Stimulated activated CD4-positive, alpha-beta T cell treated with anti-CD3 and anti-CD28 coated beads, TNF-alpha, amount 100 ng/mL, for 48 hours (primary cell): ENCODE data around the gene EIF3C.
"Not testable (repeated sequence)": the region's sequence is repeated elsewhere in the genome, so short reads cannot be mapped to it uniquely, and the experiment has no call there.

ENCODE experiments used
- DNase-seq, 3 donors: peaks; one replicate each; pipeline ENCODE4 v3.0.0-alpha.2; 2020; ENCODE audit warnings: low read depth in 3 of 3

EIF3C gene

GRCh38 chr16:28711220-28712083, at the start of gene EIF3C:
Gene EIF3C (plus strand): TSS chr16:28711464. CDS start chr16:28711687, 223 bp downstream.
- DNase-seq, result not testable (repeated sequence)

GRCh38 chr16:28666264-28666663, 45.0 kb upstream of the EIF3C start:
- DNase-seq, result not testable (repeated sequence)

- DNase-seq, result not testable (repeated sequence)
Observed at GRCh38 chr16:28667480-28667879, 43.8 kb upstream of the EIF3C start.

GRCh38 chr16:28668199-28668598, 43.1 kb upstream of the EIF3C start:
- DNase-seq, result not testable (repeated sequence)

GRCh38 chr16:28688327-28688952, 22.8 kb upstream of the EIF3C start:
- DNase-seq, result not testable (repeated sequence)

GRCh38 chr16:28689425-28689824, 21.8 kb upstream of the EIF3C start:
- not testable (repeated sequence) for DNase-seq

GRCh38 chr16:28691722-28692121, 19.5 kb upstream of the EIF3C start:
- not testable (repeated sequence) for DNase-seq

GRCh38 chr16:28693257-28693950, 17.9 kb upstream of the EIF3C start:
- not testable (repeated sequence) for DNase-seq

GRCh38 chr16:28699792-28700191, 11.5 kb upstream of the EIF3C start:
- DNase-seq, result not testable (repeated sequence)

- not testable (repeated sequence) for DNase-seq
Observed at GRCh38 chr16:28700349-28700748, 10.9 kb upstream of the EIF3C start.

GRCh38 chr16:28701384-28701783, 9.9 kb upstream of the EIF3C start:
- DNase-seq, result not testable (repeated sequence)

- not testable (repeated sequence) for DNase-seq
Observed at GRCh38 chr16:28704246-28704645, 7.0 kb upstream of the EIF3C start.

- not testable (repeated sequence) for DNase-seq
Observed at GRCh38 chr16:28722852-28723650, 11.8 kb downstream of the EIF3C start.

GRCh38 chr16:28731253-28731652, 20.0 kb downstream of the EIF3C start:
- not testable (repeated sequence) for DNase-seq

- DNase-seq, result not testable (repeated sequence)
Observed at GRCh38 chr16:28732455-28733124, 21.3 kb downstream of the EIF3C start.

GRCh38 chr16:28739787-28740186, 28.5 kb downstream of the EIF3C start:
- DNase-seq, result not testable (repeated sequence)

- not testable (repeated sequence) for DNase-seq
Observed at GRCh38 chr16:28740631-28741030, 29.4 kb downstream of the EIF3C start.

- not testable (repeated sequence) for DNase-seq
Observed at GRCh38 chr16:28741295-28741694, 30.0 kb downstream of the EIF3C start.

- DNase-seq, result not testable (repeated sequence)
Observed at GRCh38 chr16:28746618-28747350, 35.5 kb downstream of the EIF3C start.

- peak in 2 of 3 donors; percentile 6 to 14 for DNase-seq
Observed at GRCh38 chr16:28749997-28750465, 38.8 kb downstream of the EIF3C start.
